T-helper 1 cell (primary cell): ENCODE results near the gene IMPA2.
"Not testable (repeated sequence)": the region's sequence is repeated elsewhere in the genome, so short reads cannot be mapped to it uniquely, and the experiment has no call there.

ENCODE experiments used
- DNase-seq, 5 donors: peaks; one replicate each; pipeline ENCODE4 v3.0.0-alpha.2; 2012 to 2020
- total RNA-seq, 4 donors: gene quantifications; one replicate each; lab custom pipeline; 2026; lab: John Stamatoyannopoulos, UW

IMPA2 gene
- 0.80 to 3.2 (median 2.4) reads per million in 4 donors for total RNA-seq

DNA sequence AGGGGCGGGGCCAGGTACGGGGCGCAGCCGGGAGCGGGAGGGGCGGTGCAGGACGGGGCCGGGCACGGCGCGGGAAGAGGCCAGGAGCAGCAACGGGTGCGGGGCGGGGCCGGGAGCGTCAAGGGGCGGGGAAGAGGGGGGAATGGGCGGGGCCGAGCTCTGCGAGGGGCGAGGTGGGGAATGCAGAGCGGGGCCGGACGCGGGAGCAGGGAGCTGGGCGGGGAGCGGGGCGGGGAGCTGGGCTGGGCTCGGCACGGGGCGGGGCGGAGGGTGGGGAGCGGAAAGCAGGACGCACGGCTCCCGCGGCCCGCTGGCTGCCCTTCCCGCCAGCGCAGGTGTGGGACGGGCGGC, at the start of gene IMPA2:
TSS of gene IMPA2 (plus strand) at position 316 of the 351 bp plus-strand sequence. CDS start 163 bp downstream, outside the sequence.
- DNase-seq: no peak

GRCh38 chr18:11932393-11932792, 48.9 kb upstream of the IMPA2 start:
- no peak for DNase-seq

DNA sequence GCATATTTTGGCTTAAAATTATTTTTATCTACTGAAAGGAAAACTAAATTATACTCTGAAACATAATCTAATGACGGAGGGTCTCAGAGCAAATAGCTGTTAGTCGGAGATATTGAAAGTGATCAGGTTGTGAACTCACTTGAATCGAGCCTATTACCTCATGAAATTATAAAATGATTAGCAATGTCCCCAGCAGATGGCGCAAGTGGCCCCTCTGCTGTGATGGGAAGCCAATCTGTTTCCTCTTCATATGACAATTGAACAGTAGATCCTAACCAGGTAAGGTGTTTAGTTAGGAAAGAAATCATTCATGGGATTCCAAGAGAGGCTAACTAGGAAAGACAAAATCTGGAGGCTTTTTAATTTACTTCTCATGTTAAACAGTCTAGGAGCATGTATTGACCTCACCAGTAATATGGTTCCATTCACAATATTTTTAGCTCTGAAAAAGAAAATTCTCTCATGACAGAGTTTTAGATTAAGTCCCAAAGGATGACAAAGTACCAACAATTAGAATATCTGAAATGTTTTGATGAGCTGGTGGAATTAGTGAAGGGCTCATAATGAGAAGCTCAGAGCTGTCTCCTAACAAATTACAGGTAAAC, 43.3 kb upstream of the IMPA2 start:
- DNase-seq: peak; percentile 33 to 72 (median 65)

- DNase-seq: no peak
These were observed 40.4 kb upstream of the IMPA2 start for GRCh38 chr18:11940956-11941355.

GRCh38 chr18:11943551-11943950, 37.8 kb upstream of the IMPA2 start:
- DNase-seq: no peak

- DNase-seq: no peak
These were observed 37.1 kb upstream of the IMPA2 start for GRCh38 chr18:11944252-11944651.

GRCh38 chr18:11944786-11945185, 36.5 kb upstream of the IMPA2 start:
- DNase-seq: no peak

GRCh38 chr18:11945834-11946659, 35.3 kb upstream of the IMPA2 start:
- not testable (repeated sequence) for DNase-seq

- no peak for DNase-seq
These were observed 34.6 kb upstream of the IMPA2 start for GRCh38 chr18:11946756-11947155.

DNA sequence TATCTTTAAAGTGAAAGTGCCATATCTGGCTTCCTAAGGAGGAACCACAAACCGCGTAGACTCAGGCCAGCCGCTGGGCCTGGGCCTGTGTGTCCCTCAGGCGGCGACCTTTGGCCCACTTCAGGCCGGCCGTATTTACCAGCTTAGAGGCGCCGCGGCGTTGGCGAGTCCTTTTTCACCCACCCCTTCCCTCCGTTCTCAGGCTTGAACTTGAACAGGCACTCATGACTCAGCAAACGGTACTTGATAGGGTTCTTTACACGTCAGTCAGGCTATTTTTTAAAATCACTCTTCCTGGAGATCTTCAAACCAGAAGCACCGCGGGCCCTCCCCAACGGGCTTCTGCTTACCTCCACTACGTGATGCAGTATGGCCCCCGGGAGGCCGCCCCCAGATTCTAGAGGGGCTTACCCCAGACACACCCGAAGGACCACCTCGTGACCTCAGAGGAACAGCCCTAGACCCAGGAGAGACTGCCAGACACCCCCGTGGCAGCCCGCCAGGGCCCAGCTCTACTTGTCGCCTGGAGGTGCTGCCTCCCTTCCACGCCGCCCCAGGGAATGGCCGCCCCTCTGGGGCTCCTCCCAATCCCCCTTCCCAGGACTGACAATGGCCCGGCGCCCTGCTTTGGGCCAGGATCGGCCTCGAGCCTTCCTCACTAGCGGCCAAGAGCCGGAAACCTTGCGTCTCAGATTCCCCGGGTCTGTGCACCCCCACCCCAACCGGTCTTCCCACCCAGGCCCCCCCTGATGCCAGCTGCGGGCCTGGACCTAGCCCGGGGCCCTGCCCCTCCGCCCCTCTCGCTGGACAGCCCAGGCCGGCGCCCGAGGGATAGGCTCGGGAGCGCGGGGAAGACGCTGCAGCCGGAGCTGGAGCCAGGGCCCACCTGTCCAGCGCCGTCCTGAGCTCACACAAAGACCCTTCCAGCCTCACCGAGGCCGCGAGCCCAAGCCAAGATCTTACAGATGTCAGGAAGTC, 33.8 kb upstream of the IMPA2 start:
- peak in 4 of 5 donors; percentile 16 to 90 (median 24) for DNase-seq

GRCh38 chr18:11948852-11949523, 32.3 kb upstream of the IMPA2 start:
- DNase-seq: no peak

DNA sequence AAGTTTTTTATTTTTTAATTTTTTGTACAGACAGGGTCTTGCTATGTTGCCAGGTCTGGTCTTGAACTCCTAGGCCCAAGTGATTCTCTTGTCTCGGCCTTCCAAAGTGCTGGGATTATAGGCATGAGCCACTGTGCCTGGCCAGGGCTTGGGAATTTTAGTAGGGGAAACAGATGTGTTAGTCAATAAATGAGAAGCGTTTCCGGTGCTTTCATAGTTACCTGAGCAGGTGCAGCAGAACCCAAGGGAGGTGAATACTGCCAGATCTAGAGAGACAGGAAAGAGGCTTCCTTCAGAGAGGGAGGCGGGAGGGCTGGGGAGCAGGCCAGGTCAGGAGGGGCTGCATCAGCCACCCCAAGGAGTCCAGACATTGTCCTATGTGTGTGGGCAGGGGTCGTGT, 30.5 kb upstream of the IMPA2 start:
- DNase-seq: no peak

- no peak for DNase-seq
These were observed 29.9 kb upstream of the IMPA2 start for GRCh38 chr18:11951390-11951851.

DNA sequence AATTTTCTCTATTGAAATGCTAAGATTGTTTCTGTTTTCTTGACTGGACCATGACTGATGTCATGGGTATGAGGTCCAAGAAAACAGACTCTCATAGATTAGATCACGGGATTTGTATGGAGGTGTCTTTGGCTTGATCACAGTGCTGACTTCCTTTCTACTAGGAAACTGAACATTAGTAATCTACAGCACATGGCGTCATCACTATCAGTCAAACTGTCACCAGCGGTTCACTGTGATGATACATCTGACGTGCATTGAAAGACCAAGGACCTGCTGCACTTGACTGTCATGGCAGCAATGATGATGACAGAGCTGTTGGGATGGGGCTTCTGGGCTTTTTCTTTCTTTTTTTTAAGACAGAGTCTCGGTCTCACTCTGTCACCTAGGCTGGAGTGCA, 28.2 kb upstream of the IMPA2 start:
- DNase-seq: peak in 1 of 5 donors; percentile 33

DNA sequence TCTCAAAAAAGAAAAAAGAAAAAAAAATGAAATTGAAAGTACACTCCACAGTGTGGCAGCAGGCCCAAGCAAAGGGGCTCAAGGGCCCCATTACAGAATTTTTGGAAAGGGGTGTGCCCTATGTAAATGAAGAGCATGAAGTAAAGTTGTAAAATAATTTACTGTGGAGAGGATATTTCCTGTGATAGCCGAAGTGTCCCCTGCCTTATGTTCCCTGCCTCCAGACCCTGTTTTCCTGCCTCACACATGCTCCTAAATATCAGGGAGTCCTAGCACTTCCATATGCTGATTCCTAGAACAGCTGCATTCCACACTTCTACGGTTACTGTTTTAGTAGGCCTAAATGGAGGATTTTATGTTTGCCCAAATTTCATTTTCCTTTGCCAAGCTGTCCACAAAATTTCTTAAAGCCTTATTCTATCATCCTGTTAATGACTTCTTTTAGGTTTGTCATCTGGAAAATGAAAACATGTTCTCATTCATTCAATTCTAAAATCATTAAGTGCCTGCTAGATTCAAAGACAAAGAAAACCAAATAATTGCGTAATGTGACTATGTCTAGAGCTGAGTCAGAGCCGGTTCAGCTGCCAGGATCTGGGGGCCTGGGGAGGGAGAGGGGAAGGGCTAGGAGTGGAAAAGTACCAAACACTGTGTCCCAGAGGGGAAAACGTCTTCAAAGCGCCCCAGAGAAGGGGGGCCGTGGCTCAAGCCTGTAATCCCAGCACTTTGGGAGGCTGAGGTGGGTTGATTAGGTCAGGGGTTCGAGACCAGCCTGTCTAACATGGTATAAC, 25.9 kb upstream of the IMPA2 start:
- no peak for DNase-seq

- no peak for DNase-seq
These were observed 24.7 kb upstream of the IMPA2 start for GRCh38 chr18:11956371-11957308.

- DNase-seq: no peak
These were observed 23.7 kb upstream of the IMPA2 start for GRCh38 chr18:11957636-11958035.

DNA sequence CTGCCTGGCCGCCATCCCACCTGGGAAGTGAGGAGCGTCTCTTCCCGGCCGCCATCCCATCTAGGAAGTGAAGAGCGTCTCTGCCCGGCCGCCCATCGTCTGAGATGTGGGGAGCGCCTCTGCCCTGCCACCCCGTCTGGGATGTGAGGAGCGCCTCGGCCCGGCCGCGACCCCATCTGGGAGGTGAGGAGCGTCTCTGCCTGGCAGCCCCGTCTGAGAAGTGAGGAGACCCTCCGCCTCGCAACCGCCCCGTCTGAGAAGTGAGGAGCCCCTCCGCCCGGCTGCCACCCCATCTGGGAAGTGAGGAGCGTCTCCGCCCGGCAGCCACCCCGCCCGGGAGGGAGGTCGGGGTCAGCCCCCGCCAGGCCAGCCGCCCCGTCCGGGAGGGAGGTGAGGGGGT, 21.7 kb upstream of the IMPA2 start:
- not testable (repeated sequence) for DNase-seq

- DNase-seq: no peak
These were observed 20.4 kb upstream of the IMPA2 start for GRCh38 chr18:11960743-11961380.

DNA sequence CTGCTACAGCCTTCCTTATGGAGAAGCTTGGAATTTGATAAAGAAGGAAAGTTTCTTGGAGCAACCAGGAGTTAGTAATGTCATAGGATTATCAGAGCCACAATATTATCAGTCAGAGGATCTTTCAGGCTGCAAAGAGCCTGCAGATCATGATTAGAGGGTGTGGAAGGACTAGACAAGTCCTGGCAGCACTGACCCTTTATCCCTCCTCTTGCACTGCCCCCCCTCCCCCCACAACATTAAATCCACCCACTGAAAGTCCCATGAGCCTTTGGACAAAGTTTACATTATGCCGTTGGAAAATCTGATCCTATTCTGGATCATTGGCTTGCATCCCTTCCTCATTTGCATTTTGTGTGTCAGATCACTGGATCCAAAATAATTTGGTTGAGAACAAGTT, 18.7 kb upstream of the IMPA2 start:
- DNase-seq: no peak
